ENCODE data around the gene HNRNPF.
"Not testable (repeated sequence)": the region's sequence is repeated elsewhere in the genome, so short reads cannot be mapped to it uniquely, and the experiment has no call there.

HNRNPF gene

GRCh38 chr10:43408710-43409384, at the start of gene HNRNPF:
Gene HNRNPF (minus strand): TSS chr10:43409186. CDS start chr10:43387884, 21,302 bp downstream.
- no peaks in the 10 kb centered on the region for H3K9me3 Mint-ChIP-seq
- H3K27me3 Mint-ChIP-seq (ENCODE audit: low read depth) = no peaks in the 10 kb centered on the region
- peak within 1 kb of the TSS; percentile 99 for H3K27ac Mint-ChIP-seq
- H3K36me3 Mint-ChIP-seq (ENCODE audit: low read depth) = peaks cover 23% of the 10 kb centered on the region
- H3K4me1 Mint-ChIP-seq (ENCODE audit: low read depth) = peaks cover 20% of the 10 kb centered on the region
- H3K4me3 Mint-ChIP-seq = peak within 1 kb of the TSS; percentile 99

GRCh38 chr10:43458227-43458626, 49.2 kb upstream of the HNRNPF start:
- Mint-ChIP-seq H3K9me3 (no peaks in the 10 kb centered on the region), H3K36me3 (ENCODE audit: low read depth) (peaks cover 6% of the 10 kb centered on the region), H3K4me3 (no peak overlapping the region), H3K27me3 (ENCODE audit: low read depth) (no peaks in the 10 kb centered on the region), H3K4me1 (ENCODE audit: low read depth) (peaks cover 34% of the 10 kb centered on the region), H3K27ac (peak overlapping the region; percentile 2)

GRCh38 chr10:43456561-43456960, 47.6 kb upstream of the HNRNPF start:
- Mint-ChIP-seq H3K4me1 (ENCODE audit: low read depth) (peaks cover 46% of the 10 kb centered on the region), H3K27ac (peak overlapping the region; percentile 41), H3K4me3 (peak overlapping the region; percentile 96)
- H3K9me3 Mint-ChIP-seq; H3K27me3 Mint-ChIP-seq (ENCODE audit: low read depth); H3K36me3 Mint-ChIP-seq (ENCODE audit: low read depth): not testable (repeated sequence)

GRCh38 chr10:43454025-43454424, 45.0 kb upstream of the HNRNPF start:
- peaks cover 45% of the 10 kb centered on the region for H3K4me1 Mint-ChIP-seq (ENCODE audit: low read depth)

GRCh38 chr10:43453266-43453831, 44.4 kb upstream of the HNRNPF start:
- Mint-ChIP-seq H3K4me3 (peak overlapping the region; percentile 62), H3K4me1 (ENCODE audit: low read depth) (peaks cover 40% of the 10 kb centered on the region), H3K27me3 (ENCODE audit: low read depth) (no peaks in the 10 kb centered on the region), H3K27ac (peak overlapping the region; percentile 91), H3K9me3 (no peaks in the 10 kb centered on the region), H3K36me3 (ENCODE audit: low read depth) (peaks cover 8% of the 10 kb centered on the region)

More at GRCh38 chr10:43454025-43454424, 45.0 kb upstream of the HNRNPF start:
- Mint-ChIP-seq H3K4me3 (peak overlapping the region; percentile 96), H3K27ac (peak overlapping the region; percentile 99)
- H3K9me3 Mint-ChIP-seq; H3K27me3 Mint-ChIP-seq (ENCODE audit: low read depth); H3K36me3 Mint-ChIP-seq (ENCODE audit: low read depth): not testable (repeated sequence)

- peaks cover 35% of the 10 kb centered on the region for H3K4me1 Mint-ChIP-seq (ENCODE audit: low read depth)
These were observed 43.4 kb upstream of the HNRNPF start for GRCh38 chr10:43452356-43452914.

GRCh38 chr10:43448742-43449141, 39.8 kb upstream of the HNRNPF start:
- H3K36me3 Mint-ChIP-seq (ENCODE audit: low read depth) = peaks cover 14% of the 10 kb centered on the region
- H3K4me3 Mint-ChIP-seq = no peak overlapping the region
- H3K27ac Mint-ChIP-seq = no peak overlapping the region
- peaks cover 11% of the 10 kb centered on the region for H3K9me3 Mint-ChIP-seq
- H3K4me1 Mint-ChIP-seq (ENCODE audit: low read depth) = peaks cover 34% of the 10 kb centered on the region
- H3K27me3 Mint-ChIP-seq (ENCODE audit: low read depth) = no peaks in the 10 kb centered on the region

More at GRCh38 chr10:43452356-43452914, 43.4 kb upstream of the HNRNPF start:
- H3K27me3 Mint-ChIP-seq (ENCODE audit: low read depth) = no peaks in the 10 kb centered on the region
- H3K27ac Mint-ChIP-seq = peak overlapping the region; percentile 91
- peaks cover 11% of the 10 kb centered on the region for H3K36me3 Mint-ChIP-seq (ENCODE audit: low read depth)
- H3K9me3 Mint-ChIP-seq = peaks cover 3% of the 10 kb centered on the region
- peak overlapping the region; percentile 62 for H3K4me3 Mint-ChIP-seq

GRCh38 chr10:43446219-43447017, 37.4 kb upstream of the HNRNPF start:
- peaks cover 11% of the 10 kb centered on the region for H3K9me3 Mint-ChIP-seq
- H3K27me3 Mint-ChIP-seq (ENCODE audit: low read depth); H3K27ac Mint-ChIP-seq; H3K4me3 Mint-ChIP-seq: not testable (repeated sequence)
- peaks cover 11% of the 10 kb centered on the region for H3K36me3 Mint-ChIP-seq (ENCODE audit: low read depth)
- peaks cover 13% of the 10 kb centered on the region for H3K4me1 Mint-ChIP-seq (ENCODE audit: low read depth)

GRCh38 chr10:43444897-43445466, 36.0 kb upstream of the HNRNPF start:
- H3K36me3 Mint-ChIP-seq (ENCODE audit: low read depth) = peaks cover 13% of the 10 kb centered on the region
- H3K9me3 Mint-ChIP-seq = peaks cover 11% of the 10 kb centered on the region
- H3K4me3 Mint-ChIP-seq = no peak overlapping the region
- peak overlapping the region; percentile 66 for H3K27ac Mint-ChIP-seq
- peaks cover 13% of the 10 kb centered on the region for H3K4me1 Mint-ChIP-seq (ENCODE audit: low read depth)
- no peaks in the 10 kb centered on the region for H3K27me3 Mint-ChIP-seq (ENCODE audit: low read depth)

- Mint-ChIP-seq H3K4me3 (peak overlapping the region; percentile 9), H3K36me3 (ENCODE audit: low read depth) (peaks cover 15% of the 10 kb centered on the region), H3K4me1 (ENCODE audit: low read depth) (peaks cover 15% of the 10 kb centered on the region), H3K9me3 (peaks cover 11% of the 10 kb centered on the region), H3K27ac (peak overlapping the region; percentile 66), H3K27me3 (ENCODE audit: low read depth) (no peaks in the 10 kb centered on the region)
These were observed 35.3 kb upstream of the HNRNPF start for GRCh38 chr10:43444323-43444722.

- Mint-ChIP-seq H3K4me1 (ENCODE audit: low read depth) (peaks cover 19% of the 10 kb centered on the region), H3K4me3 (no peak overlapping the region), H3K27ac (no peak overlapping the region), H3K36me3 (ENCODE audit: low read depth) (peaks cover 11% of the 10 kb centered on the region), H3K27me3 (ENCODE audit: low read depth) (no peaks in the 10 kb centered on the region), H3K9me3 (peaks cover 8% of the 10 kb centered on the region)
These were observed 31.6 kb upstream of the HNRNPF start for GRCh38 chr10:43440463-43441134.

GRCh38 chr10:43437141-43437870, 28.3 kb upstream of the HNRNPF start:
- Mint-ChIP-seq H3K9me3 (no peaks in the 10 kb centered on the region), H3K4me1 (ENCODE audit: low read depth) (peaks cover 6% of the 10 kb centered on the region), H3K4me3 (peak overlapping the region; percentile 71), H3K36me3 (ENCODE audit: low read depth) (peaks cover 6% of the 10 kb centered on the region), H3K27me3 (ENCODE audit: low read depth) (no peaks in the 10 kb centered on the region), H3K27ac (peak overlapping the region; percentile 79)

All from T-helper 1 cell treated with Interleukin-12 subunit alpha and Interleukin-12 subunit beta and Interleukin-4 antibody, amounts not matched to agents 30 μg/mL and 1 μg/mL, for 36 hours (primary cell).